GM12891 (cell line): ENCODE measurements around the gene S100A8.

Experiments
- PAX5 ChIP-seq: IDR thresholded peaks from 2 replicates; pipeline ENCODE4 v1.6.1; 2011; ENCODE audit warnings: low read length, moderate library complexity, mild to moderate bottlenecking; ENCODE audit not compliant: insufficient read depth, severe bottlenecking
- POLR2A ChIP-seq: IDR thresholded peaks from 2 replicates; pipeline ENCODE4 v1.6.1; 2011; ENCODE audit warnings: low read depth, low read length, control low read depth
- POLR2AphosphoS5 ChIP-seq: IDR thresholded peaks from 2 replicates; pipeline ENCODE4 v1.6.1; 2011; ENCODE audit warnings: low read depth, low read length, control low read depth
- POU2F2 ChIP-seq: IDR thresholded peaks from 2 replicates; pipeline ENCODE4 v1.6.1; 2011; ENCODE audit warnings: low read depth, mild to moderate bottlenecking, control low read depth, low read length, moderate library complexity
- TAF1 ChIP-seq: IDR thresholded peaks from 2 replicates; pipeline ENCODE4 v1.6.1; 2011; ENCODE audit warnings: low read depth, low read length, control low read depth

GRCh38 chr1:153431928-153432327 lies 41.1 kb upstream of the S100A8 start:
- TF ChIP-seq TAF1 (no peak), POLR2A (no peak), POU2F2 (no peak), PAX5 (no peak), POLR2AphosphoS5 (no peak)
